GM21447 (cell line): ENCODE measurements around the gene RRM1.
"Not testable (repeated sequence)": the region's sequence is repeated elsewhere in the genome, so short reads cannot be mapped to it uniquely, and the experiment has no call there.

Experiments used
- ATAC-seq: cut with Tn5 transposase; IDR thresholded peaks from one replicate; pipeline ENCODE4 v1.9.1; 2021; ENCODE audit not compliant: unreplicated experiment

The RRM1 gene

DNA sequence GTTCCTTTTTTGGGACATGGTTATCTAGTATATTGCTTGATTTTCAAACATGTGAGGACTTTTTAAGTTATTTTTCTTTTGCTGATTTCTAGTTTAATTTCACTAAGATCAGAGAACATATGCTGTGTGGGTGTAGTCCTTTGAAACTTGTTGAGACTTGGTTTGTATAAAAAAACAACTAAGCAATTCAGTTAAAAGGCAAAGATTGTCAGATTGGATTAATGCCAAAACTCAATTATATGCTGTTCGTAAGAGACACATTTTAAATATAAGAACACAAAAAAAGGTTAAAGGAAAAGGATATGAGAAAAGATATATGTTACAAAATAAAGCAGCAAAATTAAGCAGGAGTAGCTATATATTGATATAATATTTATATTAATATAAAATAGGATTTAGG is 17.8 kb upstream of the RRM1 start:
- no peak for ATAC-seq

DNA sequence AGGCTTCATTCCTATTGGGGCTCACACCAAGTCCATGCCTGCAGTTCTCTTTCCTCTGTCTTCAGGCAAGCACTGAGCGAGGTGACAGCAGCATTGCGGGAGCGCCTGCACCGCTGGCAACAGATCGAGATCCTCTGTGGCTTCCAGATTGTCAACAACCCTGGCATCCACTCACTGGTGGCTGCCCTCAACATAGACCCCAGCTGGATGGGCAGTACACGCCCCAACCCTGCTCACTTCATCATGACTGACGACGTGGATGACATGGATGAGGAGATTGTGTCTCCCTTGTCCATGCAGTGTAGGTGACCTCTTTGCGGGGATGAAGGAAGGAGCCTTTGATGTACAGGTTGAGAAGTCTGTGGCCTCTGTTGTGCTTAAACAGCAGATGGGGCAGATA is 11.4 kb upstream of the RRM1 start:
- ATAC-seq = no peak

DNA sequence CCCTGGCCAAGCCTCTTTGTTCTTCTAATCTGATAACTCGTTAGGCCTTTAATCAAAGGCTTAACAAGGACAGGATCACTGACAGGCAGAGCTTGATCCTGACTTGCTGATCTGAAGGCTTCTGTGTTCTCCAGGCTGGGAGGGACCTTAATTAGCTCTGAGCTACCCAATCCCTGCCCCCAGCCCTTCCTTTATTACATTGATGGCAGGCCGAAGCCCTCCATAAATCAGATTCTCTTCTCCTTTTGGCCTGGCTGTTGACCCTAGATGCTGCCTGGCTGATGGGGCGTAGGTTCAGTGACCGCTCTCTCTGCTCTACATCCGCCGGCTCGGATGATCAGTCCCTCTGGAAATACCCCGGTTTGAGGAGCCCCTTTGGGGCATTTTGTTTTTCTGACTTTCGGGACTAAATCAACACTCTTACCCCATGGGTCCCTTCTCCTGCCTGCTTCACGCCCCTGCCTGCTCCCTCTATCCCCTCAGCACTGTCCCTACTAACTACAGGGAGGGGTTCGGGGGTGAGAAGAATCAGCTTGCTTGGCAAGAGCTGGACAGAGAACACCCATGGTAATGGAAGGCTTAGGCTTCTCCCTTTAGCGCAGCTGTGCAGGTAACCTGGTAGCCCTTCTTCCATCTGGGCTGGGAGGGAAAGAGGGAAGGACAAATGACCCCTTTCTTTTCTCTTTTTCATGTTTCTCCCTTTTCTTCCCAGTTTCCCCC is 10.0 kb upstream of the RRM1 start:
- ATAC-seq = no peak

DNA sequence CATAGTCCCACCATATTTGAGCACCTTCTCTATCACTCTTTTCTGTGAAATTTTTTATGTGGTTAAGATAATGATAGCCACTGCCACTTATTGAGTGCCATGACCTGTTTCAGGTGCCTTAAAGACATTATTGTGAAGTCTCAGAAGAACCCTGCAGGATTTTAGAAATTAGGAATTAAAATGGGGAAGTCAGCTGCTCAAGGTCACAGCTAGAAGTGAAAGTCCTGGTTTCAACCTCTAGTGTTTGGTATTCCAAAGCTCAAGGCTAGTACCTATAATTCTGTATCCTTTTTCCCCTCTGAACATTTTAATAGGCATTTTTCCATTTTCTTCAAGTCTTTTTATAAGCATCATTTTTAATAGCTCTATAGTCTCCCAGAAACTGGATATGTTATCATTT is 9.0 kb upstream of the RRM1 start:
- ATAC-seq = no peak

DNA sequence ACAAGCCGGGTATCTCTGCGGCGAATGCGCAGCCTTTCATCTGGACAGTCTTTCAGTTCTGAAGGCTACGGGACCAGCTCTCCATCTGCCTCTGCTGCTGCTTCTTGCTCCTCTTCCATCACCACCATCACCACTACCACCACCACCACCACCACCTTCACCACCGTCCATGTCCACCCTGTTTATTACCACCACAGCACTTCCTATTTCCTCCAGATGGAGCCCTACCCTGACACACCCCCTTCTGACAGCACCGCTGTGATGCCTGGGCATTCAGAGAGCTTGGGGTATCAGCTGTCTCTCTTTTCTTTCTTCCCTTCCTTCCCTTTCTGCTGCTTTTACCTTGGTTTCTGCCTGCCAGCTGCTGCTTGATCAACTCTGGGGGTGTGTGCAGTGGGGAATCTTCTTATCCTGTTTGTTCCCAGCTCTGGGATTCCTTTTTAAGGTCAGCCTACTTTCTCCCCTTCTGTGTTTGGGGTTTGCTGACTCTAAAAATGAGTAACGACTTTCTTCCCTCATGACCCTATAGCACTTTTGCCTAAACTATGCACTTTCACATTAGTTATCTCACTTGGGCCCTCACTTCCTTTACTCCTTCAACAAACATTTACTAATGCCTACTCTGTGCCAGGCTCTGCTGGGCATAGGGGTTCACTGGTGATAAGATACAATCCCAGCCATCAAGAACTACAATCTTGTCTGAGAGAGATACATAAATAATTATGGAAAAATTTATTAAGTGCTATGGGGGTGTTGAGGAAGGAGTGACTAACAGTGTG is 7.8 kb upstream of the RRM1 start:
- ATAC-seq = no peak

DNA sequence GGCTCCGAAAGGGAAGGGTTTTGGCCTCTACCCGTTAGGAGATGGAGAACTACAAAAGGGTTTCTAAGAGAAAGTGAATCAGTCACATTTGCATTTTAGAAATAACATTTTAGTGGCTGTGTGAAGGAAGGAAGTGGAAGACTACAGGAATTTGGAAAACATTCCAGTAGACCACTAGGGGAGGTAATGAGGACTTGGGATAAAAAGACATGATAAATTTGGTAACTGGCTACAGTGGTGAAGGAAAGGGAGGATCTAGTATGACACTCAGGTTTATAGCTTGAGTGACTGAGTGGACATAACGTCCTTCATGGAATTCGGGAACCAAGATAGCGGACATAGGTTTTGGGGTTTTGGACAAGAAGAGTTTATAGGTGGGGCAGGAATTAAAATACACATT is 7.0 kb upstream of the RRM1 start:
- no peak for ATAC-seq

DNA sequence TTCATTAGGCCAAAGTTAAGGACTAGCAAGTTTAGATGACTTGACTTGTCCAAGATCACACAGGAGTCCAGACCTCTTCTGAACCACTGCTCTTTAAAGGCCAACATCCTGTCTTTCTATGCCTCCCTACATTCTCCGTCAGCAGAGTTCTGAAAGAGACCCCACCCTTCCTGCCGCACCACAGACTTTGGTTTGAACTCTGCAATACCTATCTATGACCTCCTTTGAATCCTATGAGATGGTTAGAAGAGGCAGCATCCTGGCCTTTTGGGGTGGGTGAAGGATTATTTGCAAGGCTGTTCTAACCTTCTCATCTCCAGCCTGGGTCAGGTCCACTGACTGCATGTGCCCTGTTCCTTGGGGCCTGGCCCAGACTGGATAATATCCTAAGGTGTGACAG is 4.3 kb upstream of the RRM1 start:
- ATAC-seq = no peak

DNA sequence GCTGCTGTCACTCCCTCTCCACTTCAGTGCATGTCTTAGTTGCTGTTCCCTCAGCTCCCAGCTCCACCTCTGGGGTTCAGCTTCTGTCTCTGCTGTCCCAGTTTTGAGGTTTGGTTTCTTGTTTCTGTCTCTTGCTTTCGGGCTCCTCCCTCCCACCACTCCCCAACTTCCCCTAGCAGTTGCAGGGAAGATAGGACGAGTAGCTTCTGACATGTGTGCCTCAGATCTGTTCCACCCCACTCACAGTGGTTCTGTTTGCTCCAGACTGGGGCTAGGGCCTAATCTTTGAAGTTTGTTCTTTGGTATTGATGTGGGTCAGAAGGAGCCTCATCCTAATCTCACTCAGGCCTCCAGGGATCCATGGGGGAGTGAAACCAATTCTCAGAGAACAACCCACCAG is 2.6 kb upstream of the RRM1 start:
- ATAC-seq = no peak

DNA sequence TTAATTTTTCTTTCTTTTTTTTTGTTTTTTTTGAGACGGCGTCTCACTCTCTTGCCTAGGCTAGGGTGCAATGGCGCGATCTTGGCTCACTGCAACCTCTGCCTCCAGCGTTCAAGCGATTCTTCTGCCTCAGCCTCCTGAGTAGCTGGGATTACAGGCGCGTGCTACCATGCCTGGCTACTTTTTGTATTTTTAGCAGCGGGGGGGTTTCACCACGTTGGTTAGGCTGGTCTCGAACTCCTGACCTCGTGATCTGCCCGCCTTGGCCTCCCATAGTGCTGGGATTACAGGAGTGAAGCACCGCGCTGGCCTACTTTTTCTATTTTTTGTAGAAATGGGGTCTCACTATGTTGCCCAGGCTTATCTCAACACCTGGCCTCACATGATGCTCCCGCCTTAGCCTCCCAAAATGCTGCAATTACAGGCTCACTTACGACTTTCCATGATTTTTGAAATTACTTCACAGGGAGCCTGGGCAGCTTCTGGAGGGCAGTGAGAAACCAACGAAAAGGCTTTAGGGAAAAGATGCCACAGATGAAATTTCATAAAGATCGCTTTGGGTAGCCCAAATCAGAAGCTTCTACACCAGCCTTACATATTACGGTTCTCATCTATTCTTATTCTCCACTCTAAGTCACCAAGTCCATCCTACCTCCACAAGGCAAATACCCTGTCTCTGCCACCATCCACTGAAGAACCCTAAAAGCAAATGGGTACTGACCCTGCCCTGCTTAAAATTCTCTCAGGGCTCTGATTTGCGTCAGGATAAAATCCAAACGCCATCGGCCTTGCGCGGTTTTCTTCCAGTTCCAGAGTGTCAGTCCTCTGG is 866 bp upstream of the RRM1 start:
- ATAC-seq = peak; percentile 4

DNA sequence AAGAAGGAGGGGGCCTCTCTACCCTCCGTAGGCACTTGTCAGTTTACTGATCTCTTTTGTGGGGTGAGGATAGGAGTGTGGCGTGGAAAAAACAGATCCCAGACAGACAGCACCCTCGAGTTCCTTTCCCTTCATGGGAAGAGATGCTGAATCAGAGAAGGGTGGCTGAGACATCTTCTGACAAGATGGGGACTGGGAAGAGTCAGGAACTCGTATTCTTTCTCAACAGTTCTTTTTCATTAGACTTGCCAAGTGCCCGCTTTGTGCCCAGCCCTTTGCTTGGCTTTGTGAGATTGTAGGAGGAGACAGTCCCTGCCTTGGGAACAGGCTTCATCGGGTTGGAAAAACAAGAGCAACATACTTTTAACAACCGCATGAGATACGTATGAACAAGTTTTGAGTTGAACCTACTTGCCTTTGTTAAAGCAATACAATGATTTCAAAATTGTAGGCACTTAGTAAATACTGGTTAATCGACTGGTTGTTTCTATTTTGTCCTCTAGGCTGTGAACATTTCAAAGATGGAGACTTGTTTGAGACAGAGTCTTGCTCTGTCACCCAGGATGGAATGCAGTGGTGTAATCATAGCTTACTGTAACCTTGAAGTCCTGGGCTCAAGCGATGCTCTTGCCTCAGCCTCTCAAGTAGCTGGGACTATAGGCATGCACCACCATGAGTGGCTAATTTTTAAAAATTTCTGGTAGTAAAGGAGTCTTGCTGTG is 1.1 kb downstream of the RRM1 start:
- no peak for ATAC-seq

DNA sequence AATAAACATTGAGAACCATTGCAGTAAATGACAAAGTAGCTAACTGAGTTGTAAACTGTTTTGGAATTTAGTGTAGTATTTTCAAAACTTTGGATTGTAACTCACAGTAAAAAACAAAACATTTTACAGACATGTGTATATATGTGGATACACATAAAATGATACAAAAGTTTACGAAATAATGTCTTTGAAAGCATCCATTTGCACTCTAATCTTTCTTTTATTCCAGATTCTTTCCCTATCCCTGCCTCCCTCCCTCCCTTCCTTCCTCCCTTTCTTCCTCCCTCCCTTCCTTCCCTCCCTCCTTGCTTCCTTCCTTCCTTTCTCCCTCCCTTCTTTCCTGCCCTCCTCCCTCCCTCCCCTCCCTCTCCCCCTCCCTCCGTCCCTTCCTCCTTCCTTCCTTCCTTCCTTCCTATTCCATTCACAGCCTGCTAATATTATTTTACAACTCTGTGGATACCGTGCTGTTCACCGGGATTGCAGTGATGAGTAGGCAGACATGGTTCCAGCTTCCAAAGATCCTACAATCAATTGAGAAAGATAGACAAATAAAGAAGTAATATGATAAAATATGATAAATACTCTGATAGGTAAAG is 3.5 kb downstream of the RRM1 start:
- no peak for ATAC-seq

DNA sequence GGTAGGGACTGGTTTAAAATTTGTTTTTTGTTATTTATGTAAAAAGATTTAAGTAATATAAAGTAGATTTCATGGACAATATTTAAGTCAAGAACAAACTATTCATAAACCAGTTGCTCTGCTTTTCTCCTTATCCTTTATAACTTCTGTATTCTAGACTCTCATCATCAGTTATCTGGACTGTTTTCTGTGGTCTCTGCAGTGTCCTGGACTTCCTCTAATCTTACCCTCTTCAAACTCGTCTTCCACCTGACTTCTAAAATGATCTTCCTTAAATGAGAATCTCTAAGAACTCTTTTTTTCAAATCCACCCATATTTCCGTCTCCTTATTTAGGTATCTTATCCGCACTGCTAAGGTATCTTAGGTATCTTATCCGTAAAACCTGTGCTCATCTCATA is 8.1 kb downstream of the RRM1 start:
- ATAC-seq = no peak

DNA sequence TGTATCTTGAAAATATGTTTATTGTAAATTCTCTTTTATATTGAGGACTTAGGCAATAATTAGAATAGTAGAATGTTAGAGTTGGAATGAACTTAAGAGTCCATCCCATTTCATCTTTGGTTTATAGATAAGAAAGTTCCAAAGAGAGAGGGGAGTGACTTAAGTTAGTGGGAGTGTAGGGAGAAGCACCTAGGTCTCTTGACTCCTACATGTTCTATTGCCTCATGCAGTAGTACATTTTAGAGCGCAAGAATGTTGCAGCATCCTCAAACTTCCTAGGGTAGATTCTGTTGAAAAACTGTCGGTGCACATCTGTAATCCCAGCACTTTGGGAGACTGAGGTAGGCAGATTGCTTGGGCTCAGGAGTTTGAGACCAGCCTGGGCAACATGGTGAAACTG is 8.7 kb downstream of the RRM1 start:
- no peak for ATAC-seq

DNA sequence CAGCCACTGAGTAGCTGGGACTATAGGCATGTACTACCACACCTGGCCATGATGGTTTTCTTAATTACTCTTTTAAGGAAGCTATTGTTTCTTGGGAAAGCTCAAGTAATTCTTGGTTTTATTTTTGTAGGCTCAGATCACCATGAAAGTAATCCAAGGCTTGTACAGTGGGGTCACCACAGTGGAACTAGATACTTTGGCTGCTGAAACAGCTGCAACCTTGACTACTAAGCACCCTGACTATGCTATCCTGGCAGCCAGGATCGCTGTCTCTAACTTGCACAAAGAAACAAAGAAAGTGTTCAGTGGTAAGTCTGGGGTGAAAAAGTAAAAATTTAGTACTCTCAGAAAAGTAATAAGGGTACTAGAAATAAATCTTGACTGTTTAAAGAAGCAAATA is 11.3 kb downstream of the RRM1 start:
- ATAC-seq = no peak

DNA sequence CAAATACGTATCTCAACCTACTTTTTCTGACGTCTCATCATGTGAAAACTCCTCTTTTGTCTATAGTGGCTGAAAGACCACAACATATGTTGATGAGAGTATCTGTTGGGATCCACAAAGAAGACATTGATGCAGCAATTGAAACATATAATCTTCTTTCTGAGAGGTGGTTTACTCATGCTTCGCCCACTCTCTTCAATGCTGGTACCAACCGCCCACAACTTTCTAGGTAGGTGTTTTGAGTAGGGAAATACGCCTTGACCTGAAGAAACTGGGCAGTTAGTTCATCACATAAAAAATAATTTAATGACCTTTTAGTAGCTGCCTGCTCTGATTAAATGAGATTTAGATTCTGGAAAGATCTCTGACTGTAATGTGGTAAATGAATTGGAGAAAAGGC is 17.2 kb downstream of the RRM1 start:
- no peak for ATAC-seq

DNA sequence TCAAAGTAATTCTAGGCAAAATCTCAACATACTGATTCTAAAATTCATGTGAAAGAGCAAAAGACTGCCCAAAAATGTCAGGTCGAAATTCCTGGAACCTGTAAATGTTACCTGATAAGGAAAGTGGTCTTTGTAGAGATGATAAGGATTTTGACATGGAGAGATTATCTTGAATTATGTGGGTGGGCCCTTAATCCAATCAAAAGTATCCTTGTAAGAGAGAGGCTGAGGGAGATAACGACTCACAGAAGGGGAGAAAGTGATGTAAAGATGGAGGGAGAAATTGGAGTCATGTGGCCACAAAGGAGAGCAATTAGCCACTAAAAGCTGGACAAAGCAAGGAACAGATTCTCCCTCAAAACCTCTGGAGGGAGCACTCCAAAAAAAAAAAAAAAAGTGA is 20.5 kb downstream of the RRM1 start:
- ATAC-seq = no peak

DNA sequence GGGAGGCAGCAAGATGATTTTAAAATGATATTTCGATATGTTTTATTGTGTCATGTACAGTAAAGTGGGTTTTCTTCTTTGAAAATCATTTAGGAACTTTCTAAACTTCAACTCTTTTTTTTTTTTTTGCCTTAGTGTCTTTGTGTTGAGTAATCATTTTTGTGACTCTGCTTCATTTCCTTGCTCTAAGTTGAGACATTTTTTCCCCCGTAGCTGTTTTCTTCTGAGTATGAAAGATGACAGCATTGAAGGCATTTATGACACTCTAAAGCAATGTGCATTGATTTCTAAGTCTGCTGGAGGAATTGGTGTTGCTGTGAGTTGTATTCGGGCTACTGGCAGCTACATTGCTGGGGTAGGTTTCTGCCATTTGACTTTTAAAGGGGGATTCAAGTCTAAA is 23.5 kb downstream of the RRM1 start:
- no peak for ATAC-seq

DNA sequence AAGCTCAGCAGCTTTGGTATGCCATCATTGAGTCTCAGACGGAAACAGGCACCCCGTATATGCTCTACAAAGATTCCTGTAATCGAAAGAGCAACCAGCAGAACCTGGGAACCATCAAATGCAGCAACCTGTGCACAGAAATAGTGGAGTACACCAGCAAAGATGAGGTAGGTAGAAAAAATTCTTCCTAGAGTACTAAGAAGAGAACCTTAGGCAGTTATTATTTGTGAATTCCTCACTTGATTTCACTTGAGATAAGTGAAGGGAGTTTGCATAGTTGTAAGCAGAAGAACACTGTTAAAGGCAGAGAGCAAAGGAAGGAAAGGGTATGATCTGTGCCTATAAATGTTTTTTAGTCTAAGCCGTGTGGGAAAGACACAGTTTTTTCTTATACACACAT is 28.6 kb downstream of the RRM1 start:
- ATAC-seq = no peak

DNA sequence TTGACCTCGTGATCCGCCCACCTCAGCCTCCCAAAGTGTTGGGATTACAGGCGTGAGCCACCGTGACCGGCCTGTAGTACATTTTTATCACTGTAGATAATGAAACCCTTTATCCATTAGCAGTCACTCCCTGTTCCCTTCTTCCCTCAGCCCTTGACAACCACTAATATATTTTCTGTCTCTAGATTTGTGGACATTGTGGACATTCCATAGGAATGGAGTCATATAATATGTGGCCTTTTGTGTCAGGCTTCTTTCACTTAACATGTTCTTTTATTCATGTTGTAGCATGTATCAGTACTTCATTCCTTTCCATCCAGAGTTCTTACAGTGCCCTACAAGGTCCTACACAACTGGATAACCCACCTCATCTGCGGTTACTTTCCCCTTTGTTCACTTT is 30.5 kb downstream of the RRM1 start:
- no peak for ATAC-seq

DNA sequence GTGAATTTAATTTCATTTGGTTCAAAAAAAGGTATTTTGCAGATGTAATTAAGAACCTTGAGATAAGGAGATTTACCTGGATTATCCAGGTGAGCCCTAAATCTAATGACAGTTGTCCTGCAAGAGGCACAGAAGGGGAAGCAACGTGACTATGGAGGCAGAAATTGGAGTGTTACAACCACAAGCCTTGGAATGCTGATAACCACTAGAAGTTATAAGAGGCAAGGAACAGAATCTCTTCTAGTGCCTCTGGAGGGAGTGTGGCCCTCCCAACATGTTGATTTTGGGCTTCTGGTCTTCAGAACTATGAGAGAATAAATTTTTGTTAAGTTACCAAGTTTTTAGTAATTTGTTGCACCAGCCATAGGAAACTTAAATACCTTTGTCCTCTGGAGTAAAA is 32.8 kb downstream of the RRM1 start:
- no peak for ATAC-seq

DNA sequence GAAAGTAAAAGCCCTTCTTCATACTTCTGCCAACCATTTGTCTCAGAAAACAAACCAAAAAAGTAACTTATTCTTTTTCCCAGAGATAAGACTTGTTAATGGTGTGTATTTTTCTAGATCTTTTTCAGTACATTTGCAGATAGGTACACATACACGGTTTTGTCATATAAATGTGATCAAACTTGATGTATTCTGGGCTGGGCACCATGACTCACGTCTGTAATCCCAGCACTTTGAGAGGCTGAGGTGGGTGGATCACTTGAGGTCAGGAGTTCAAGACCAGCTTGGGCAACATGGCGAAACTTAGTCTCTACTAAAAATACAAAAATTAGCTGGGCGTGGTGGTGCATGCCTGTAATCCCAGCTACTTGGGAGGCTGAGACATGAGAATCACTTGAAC is 35.6 kb downstream of the RRM1 start:
- not testable (repeated sequence) for ATAC-seq
